ENCODE results near the gene OSBPL1A.

OSBPL1A gene

GRCh38 chr18:24317370-24317769 is 80.3 kb downstream of the OSBPL1A start:
- H3K36me3 ChIP-seq (ENCODE audit: insufficient read depth, insufficient read length, low read length): no peaks in the 10 kb centered on the region
- DNase-seq (ENCODE audit: low read depth, low spot score): no peak
- no peak overlapping the region for H3K4me3 ChIP-seq (ENCODE audit: insufficient read length, low read depth)
- H3K9me3 ChIP-seq (ENCODE audit: insufficient read depth, low read length): no peaks in the 10 kb centered on the region
- no peaks in the 10 kb centered on the region for H3K27me3 ChIP-seq (ENCODE audit: insufficient read depth, insufficient read length)
- no peak overlapping the region for H3K9ac ChIP-seq (ENCODE audit: insufficient read length, low read depth)
- TF ChIP-seq ZNF274 (IDR thresholded peaks at IDR 0.05; ENCODE audit: low read depth, low read length) (no peak), YY1 (IDR thresholded peaks at IDR 0.05; ENCODE audit: insufficient read depth, insufficient read length) (no peak), SUZ12 (IDR thresholded peaks at IDR 0.05; ENCODE audit: extremely low read depth, insufficient read depth, insufficient read length) (no peak)
- H3K4me1 ChIP-seq (ENCODE audit: insufficient read depth, insufficient read length): no peaks in the 10 kb centered on the region

- Histone ChIP-seq H3K36me3 (ENCODE audit: insufficient read depth, insufficient read length, low read length) (peaks cover 6% of the 10 kb centered on the region), H3K9ac (ENCODE audit: insufficient read length, low read depth) (no peak overlapping the region), H3K9me3 (ENCODE audit: insufficient read depth, low read length) (no peaks in the 10 kb centered on the region), H3K4me1 (ENCODE audit: insufficient read depth, insufficient read length) (no peaks in the 10 kb centered on the region), H3K4me3 (ENCODE audit: insufficient read length, low read depth) (no peak overlapping the region), H3K27me3 (ENCODE audit: insufficient read depth, insufficient read length) (no peaks in the 10 kb centered on the region)
- no peak for DNase-seq (ENCODE audit: low read depth, low spot score)
- TF ChIP-seq SUZ12 (IDR thresholded peaks at IDR 0.05; ENCODE audit: extremely low read depth, insufficient read depth, insufficient read length) (no peak), YY1 (IDR thresholded peaks at IDR 0.05; ENCODE audit: insufficient read depth, insufficient read length) (no peak), ZNF274 (IDR thresholded peaks at IDR 0.05; ENCODE audit: low read depth, low read length) (no peak)
Observed at GRCh38 chr18:24315170-24315569, 82.5 kb downstream of the OSBPL1A start.

GRCh38 chr18:24306201-24306600 is 91.4 kb downstream of the OSBPL1A start:
- Histone ChIP-seq H3K4me3 (ENCODE audit: insufficient read length, low read depth) (no peak overlapping the region), H3K4me1 (ENCODE audit: insufficient read depth, insufficient read length) (no peaks in the 10 kb centered on the region), H3K27me3 (ENCODE audit: insufficient read depth, insufficient read length) (no peaks in the 10 kb centered on the region), H3K36me3 (ENCODE audit: insufficient read depth, insufficient read length, low read length) (no peaks in the 10 kb centered on the region), H3K9ac (ENCODE audit: insufficient read length, low read depth) (no peak overlapping the region), H3K9me3 (ENCODE audit: insufficient read depth, low read length) (no peaks in the 10 kb centered on the region)
- DNase-seq (ENCODE audit: low read depth, low spot score): no peak
- TF ChIP-seq YY1 (IDR thresholded peaks at IDR 0.05; ENCODE audit: insufficient read depth, insufficient read length) (no peak), ZNF274 (IDR thresholded peaks at IDR 0.05; ENCODE audit: low read depth, low read length) (no peak), SUZ12 (IDR thresholded peaks at IDR 0.05; ENCODE audit: extremely low read depth, insufficient read depth, insufficient read length) (no peak)

- no peak overlapping the region for H3K4me3 ChIP-seq (ENCODE audit: insufficient read length, low read depth)
- no peak overlapping the region for H3K9ac ChIP-seq (ENCODE audit: insufficient read length, low read depth)
- DNase-seq (ENCODE audit: low read depth, low spot score): no peak
- H3K9me3 ChIP-seq (ENCODE audit: insufficient read depth, low read length): no peaks in the 10 kb centered on the region
- H3K27me3 ChIP-seq (ENCODE audit: insufficient read depth, insufficient read length): no peaks in the 10 kb centered on the region
- TF ChIP-seq SUZ12 (IDR thresholded peaks at IDR 0.05; ENCODE audit: extremely low read depth, insufficient read depth, insufficient read length) (no peak), ZNF274 (IDR thresholded peaks at IDR 0.05; ENCODE audit: low read depth, low read length) (no peak)
- H3K4me1 ChIP-seq (ENCODE audit: insufficient read depth, insufficient read length): no peaks in the 10 kb centered on the region
- no peaks in the 10 kb centered on the region for H3K36me3 ChIP-seq (ENCODE audit: insufficient read depth, insufficient read length, low read length)
Observed at GRCh38 chr18:24300703-24301102, 96.9 kb downstream of the OSBPL1A start.

GRCh38 chr18:24296276-24296675 is 101.3 kb downstream of the OSBPL1A start:
- DNase-seq (ENCODE audit: low read depth, low spot score): no peak
- Histone ChIP-seq H3K4me3 (ENCODE audit: insufficient read length, low read depth) (no peak overlapping the region), H3K9ac (ENCODE audit: insufficient read length, low read depth) (no peak overlapping the region), H3K9me3 (ENCODE audit: insufficient read depth, low read length) (no peaks in the 10 kb centered on the region), H3K36me3 (ENCODE audit: insufficient read depth, insufficient read length, low read length) (no peaks in the 10 kb centered on the region), H3K4me1 (ENCODE audit: insufficient read depth, insufficient read length) (no peaks in the 10 kb centered on the region), H3K27me3 (ENCODE audit: insufficient read depth, insufficient read length) (no peaks in the 10 kb centered on the region)
- no peak for TF ChIP-seq SUZ12 (IDR thresholded peaks at IDR 0.05; ENCODE audit: extremely low read depth, insufficient read depth, insufficient read length)
- no peak for TF ChIP-seq YY1 (IDR thresholded peaks at IDR 0.05; ENCODE audit: insufficient read depth, insufficient read length)
- TF ChIP-seq ZNF274 (IDR thresholded peaks at IDR 0.05; ENCODE audit: low read depth, low read length): no peak

DNA sequence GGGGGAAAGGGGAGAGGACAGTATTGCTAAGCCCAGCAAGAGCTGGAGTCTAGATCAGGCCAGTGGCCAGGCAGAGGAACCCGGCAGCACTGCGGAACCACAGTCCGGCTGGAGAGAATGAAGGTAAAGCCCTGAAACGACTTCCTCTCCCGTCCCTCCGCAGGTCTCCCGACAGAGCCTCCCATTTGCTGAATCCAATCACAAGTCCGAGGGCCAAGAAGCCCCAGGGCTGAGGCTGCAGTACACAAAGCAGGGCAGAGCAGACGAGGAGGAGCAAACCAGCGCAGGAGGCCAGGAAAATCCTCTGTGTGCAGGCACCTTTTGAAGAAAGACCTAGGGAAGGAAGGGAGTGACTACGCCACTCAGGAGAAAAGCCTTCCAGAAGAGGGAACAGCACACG is 104.4 kb downstream of the OSBPL1A start:
- no peaks in the 10 kb centered on the region for H3K9me3 ChIP-seq (ENCODE audit: insufficient read depth, low read length)
- TF ChIP-seq ZNF274 (IDR thresholded peaks at IDR 0.05; ENCODE audit: low read depth, low read length) (no peak), SUZ12 (IDR thresholded peaks at IDR 0.05; ENCODE audit: extremely low read depth, insufficient read depth, insufficient read length) (no peak), YY1 (IDR thresholded peaks at IDR 0.05; ENCODE audit: insufficient read depth, insufficient read length) (no peak)
- no peaks in the 10 kb centered on the region for H3K36me3 ChIP-seq (ENCODE audit: insufficient read depth, insufficient read length, low read length)
- H3K4me3 ChIP-seq (ENCODE audit: insufficient read length, low read depth): no peak overlapping the region
- no peaks in the 10 kb centered on the region for H3K4me1 ChIP-seq (ENCODE audit: insufficient read depth, insufficient read length)
- no peak for DNase-seq (ENCODE audit: low read depth, low spot score)
- no peak overlapping the region for H3K9ac ChIP-seq (ENCODE audit: insufficient read length, low read depth)
- no peaks in the 10 kb centered on the region for H3K27me3 ChIP-seq (ENCODE audit: insufficient read depth, insufficient read length)

DNA sequence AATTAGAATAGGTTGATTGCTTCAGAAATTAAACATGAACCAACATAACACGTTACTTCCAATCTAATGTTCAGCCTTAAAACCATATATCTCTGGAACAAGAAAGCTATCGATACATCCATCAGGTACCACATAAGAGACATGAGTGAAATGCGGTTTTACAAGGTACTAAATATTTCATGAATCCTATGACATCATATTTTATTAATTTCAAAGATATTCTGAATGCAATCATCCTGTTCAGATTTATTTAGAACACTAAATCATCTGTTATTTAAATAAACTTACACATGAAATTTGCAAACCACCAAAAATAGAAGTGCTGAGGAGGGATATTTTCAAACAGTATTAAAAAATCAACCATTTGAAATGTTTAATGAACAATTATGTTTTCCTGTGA is 119.0 kb downstream of the OSBPL1A start:
- 0 out of 2 replicates have a peak, but pooled peaks cover 8% of the 10 kb centered on the region for H3K9me3 ChIP-seq (ENCODE audit: insufficient read depth, low read length)
- TF ChIP-seq ZNF274 (IDR thresholded peaks at IDR 0.05; ENCODE audit: low read depth, low read length) (no peak), YY1 (IDR thresholded peaks at IDR 0.05; ENCODE audit: insufficient read depth, insufficient read length) (no peak), SUZ12 (IDR thresholded peaks at IDR 0.05; ENCODE audit: extremely low read depth, insufficient read depth, insufficient read length) (no peak)
- no peaks in the 10 kb centered on the region for H3K27me3 ChIP-seq (ENCODE audit: insufficient read depth, insufficient read length)
- H3K4me3 ChIP-seq (ENCODE audit: insufficient read length, low read depth): no peak overlapping the region
- H3K9ac ChIP-seq (ENCODE audit: insufficient read length, low read depth): no peak overlapping the region
- H3K4me1 ChIP-seq (ENCODE audit: insufficient read depth, insufficient read length): no peaks in the 10 kb centered on the region
- no peaks in the 10 kb centered on the region for H3K36me3 ChIP-seq (ENCODE audit: insufficient read depth, insufficient read length, low read length)
- DNase-seq (ENCODE audit: low read depth, low spot score): no peak
